NCI-H526 treated with DMSO at 0.1 percent for 48 hours (cell line): Measurements from ENCODE around the gene EPHA5.
"Not testable (repeated sequence)": the region's sequence is repeated elsewhere in the genome, so short reads cannot be mapped to it uniquely, and the experiment has no call there.

Source experiments
- DNase-seq: peaks from one replicate; lab custom pipeline; 2025; lab: John Stamatoyannopoulos, UW

Gene EPHA5

GRCh38 chr4:65367306-65367705 lies 303.0 kb downstream of the EPHA5 start:
- peak; percentile 3 for DNase-seq

- no peak for DNase-seq
Measured at GRCh38 chr4:65358914-65359313, 311.4 kb downstream of the EPHA5 start.

- DNase-seq = no peak
Measured at GRCh38 chr4:65353098-65353497, 317.2 kb downstream of the EPHA5 start.

GRCh38 chr4:65344278-65344825 lies 325.9 kb downstream of the EPHA5 start:
- no peak for DNase-seq

DNA sequence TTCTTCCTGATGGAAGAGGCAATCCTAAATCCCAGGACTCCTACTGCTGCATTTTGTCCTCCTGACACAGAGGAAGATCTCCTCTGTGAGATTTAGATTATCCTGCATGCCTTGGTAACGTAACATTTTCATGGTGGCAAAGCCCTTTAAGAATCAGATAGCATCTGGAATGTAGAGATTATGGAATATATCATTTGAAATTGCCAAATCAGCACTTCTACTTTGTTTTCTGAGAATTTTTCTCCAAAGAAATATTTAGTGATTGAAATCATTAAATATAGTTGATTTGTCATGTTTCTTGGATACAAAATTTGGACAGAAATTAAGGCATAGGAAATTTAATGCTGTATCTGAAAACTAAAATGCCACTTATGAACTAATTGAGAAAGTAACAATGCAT lies 326.9 kb downstream of the EPHA5 start:
- DNase-seq = no peak

GRCh38 chr4:65341557-65341956 lies 328.7 kb downstream of the EPHA5 start:
- no peak for DNase-seq

DNA sequence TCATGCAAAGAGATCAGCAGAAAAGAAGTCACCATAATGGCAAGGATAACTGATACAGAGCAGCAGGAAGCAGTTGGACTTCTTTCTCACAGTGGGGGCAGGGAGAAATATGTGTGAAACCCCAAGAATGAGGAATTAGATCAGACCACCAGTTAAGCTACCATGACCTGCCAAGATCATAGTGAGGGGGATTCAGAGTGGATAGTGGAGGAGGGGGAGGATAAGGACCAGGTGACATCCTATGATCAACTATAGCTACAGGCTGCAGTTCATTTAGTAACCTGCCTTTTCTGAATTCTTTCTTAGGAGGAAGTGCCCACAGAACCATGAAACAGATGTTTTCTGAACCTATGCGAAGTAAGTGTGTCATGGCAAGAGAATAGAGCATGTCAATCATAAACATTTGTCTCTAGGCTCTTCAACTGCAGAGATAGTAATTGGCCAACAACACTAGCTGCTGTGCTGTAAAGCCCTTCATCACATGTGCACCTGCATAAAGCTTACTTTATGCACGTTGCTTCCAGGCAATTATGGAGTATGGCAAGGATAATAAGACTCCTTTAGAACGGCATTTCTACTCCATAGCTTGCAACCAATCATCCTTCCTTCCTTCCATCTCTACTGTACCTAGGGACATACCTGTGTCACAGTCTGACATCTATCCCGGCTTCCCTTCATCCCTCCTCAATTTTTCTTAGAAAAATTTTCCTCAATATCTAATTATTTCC lies 329.7 kb downstream of the EPHA5 start:
- no peak for DNase-seq

GRCh38 chr4:65337371-65337770 lies 332.9 kb downstream of the EPHA5 start:
- no peak for DNase-seq

DNA sequence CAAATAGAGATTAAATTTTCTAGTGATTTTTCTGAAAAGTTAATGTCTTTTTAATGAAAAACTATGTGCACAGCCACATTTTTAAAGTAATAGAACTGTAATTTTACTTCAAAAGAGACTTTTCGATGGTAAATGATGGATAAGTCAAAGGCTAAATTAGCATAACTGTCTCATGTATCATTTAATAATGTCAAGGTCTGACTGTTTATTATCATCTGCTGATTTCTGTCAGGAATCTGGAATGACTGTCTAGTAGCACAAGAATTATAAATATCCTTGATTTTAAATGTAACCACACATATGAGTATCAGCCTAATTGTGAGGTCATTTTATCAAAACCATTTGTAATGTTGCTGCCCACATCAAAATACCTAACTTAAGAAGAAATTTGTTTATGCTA lies 333.8 kb downstream of the EPHA5 start:
- DNase-seq = no peak

DNA sequence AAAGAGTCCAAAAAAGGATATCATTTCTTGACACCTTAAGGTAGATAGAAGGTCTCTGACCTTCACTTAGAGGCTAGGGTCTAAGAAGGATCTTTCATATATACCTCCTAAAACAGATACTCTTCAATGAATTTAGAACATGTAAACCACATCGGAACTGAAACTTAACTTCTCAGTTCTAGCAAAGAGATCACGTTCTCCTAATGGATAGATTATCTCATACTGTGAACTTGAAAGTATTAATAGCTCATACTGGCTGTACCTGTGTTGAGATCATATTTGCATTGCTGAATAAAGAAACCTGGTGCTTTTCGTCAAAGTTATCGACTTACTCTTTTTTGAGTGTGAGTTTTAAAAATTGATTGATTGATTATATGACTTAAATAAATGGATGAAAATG lies 353.8 kb downstream of the EPHA5 start:
- no peak for DNase-seq

DNA sequence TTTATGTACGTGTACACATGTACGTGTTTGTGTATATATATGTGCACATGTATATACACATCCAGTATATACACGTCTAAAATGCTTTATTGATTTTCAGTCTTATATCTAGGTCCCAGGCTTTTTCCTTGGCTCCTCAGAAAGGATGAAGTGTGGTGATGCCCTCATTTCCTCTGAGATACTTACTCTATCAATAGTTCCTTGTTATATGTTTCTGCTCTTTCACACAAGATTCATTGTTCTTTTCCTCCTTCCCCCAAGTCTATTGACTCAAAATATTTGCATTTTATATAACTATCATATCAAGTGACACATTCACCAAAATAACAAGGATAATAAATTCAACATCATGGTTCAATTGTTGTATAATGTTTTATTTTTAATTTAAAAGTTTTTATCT lies 359.2 kb downstream of the EPHA5 start:
- DNase-seq = peak; percentile 11

- no peak for DNase-seq
Measured at GRCh38 chr4:65310586-65310985, 359.7 kb downstream of the EPHA5 start.

DNA sequence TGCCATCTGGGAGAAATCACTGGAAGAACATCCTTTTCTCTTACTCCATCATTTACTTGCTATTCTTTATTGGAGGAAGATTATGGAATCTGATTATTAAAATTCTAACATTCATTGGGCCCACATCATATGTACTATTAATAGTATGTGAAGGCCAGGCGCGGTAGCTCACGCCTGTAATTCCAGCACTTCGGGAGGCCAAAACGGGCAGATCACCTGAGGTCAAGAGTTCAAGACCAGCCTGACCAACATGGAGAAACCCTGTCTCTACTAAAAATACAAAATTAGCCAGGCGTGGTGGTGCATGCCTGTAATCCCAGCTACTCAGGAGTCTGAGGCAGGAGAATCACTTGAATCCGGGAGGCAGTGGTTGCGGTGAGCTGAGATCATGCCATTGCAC lies 361.7 kb downstream of the EPHA5 start:
- not testable (repeated sequence) for DNase-seq

GRCh38 chr4:65302145-65302544 lies 368.1 kb downstream of the EPHA5 start:
- no peak for DNase-seq

GRCh38 chr4:65296246-65296645 lies 374.0 kb downstream of the EPHA5 start:
- DNase-seq = no peak

DNA sequence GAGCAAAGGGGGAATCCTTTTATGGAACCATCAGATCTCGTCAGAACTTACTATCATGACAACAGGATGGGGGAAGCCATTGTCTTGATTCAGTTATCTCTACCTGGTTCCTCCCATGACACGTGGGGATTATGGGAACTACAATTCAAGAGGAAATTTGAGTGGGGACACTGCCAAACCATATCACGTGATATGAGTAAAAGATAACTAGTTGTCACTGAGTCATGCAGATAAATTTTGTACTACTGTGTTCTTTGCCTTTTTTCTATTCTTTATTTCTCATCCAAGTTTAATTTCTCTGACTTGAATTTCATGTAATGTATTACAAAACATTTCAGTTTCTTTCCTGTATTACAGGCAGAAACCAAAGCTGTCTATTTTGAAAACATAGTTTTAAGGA lies 383.2 kb downstream of the EPHA5 start:
- no peak for DNase-seq
